Activated T-cell treated with anti-CD3 and anti-CD28 coated beads, Interleukin-2, amount 50 U/mL, for 1 hour (primary cell): ENCODE measurements around the gene INO80B.
"Not testable (repeated sequence)": the region's sequence is repeated elsewhere in the genome, so short reads cannot be mapped to it uniquely, and the experiment has no call there.

Source experiments
- DNase-seq: peaks from one replicate; pipeline ENCODE4 v3.0.0-alpha.2; 2020

Gene INO80B

DNA sequence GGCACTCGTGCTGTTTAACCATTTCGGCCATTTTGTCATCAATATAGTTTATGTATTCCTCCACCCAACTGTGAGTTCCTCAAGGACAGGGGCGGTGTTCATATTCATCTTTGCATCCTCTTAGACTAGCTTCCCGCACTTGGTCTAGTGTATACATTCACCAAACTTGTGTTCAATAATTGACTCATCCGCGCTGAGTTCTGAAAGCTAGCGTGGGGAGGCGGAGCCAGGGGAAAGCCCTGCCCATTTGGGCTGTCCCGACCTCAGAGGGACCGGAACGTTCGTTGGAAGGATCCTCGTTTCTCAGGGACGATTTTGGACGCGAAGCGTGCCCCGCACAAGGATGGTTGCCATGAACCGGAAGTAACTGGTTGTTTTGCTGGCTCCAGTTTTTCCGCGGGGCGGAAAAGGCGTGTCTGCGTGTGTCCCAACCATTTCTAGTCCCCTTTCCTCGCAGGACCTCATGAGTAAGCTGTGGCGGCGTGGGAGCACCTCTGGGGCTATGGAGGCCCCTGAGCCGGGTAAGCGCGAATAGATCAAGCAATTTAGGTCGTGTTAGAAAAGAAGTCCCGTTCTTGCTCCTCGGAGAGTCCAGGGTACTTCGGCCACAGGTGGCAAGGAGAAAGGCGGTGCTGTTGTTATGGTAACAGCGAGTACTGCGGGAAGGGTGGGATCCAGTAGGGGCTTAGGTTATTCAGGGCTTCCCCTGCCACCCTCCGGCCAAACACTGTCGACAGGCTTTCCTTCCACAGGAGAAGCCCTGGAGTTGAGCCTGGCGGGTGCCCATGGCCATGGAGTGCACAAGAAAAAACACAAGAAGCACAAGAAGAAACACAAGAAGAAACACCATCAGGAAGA is at the start of gene INO80B:
INO80B (plus strand) TSS at position 434 of the 858 bp plus-strand sequence; CDS start at position 464, 30 bp downstream.
- peak; percentile 99 for DNase-seq

DNA sequence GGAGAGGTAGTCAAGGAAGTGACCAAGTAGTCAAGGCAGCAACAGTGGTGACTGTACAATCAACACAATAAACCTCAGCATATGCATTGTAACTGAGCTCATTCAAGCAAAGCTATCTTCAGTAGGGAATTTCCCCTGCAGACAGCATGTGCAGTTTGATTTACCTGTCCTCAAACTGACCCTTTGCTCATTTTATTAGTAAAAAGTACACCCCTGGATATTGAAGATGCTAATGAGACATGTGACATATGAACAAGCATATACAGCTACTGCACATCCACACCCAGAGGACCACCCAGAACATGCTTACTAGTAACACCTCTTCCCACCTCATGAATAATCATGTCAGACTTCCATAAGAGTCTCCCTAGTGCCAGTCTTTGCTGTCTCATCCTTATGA is 48.9 kb upstream of the INO80B start:
- no peak for DNase-seq

DNA sequence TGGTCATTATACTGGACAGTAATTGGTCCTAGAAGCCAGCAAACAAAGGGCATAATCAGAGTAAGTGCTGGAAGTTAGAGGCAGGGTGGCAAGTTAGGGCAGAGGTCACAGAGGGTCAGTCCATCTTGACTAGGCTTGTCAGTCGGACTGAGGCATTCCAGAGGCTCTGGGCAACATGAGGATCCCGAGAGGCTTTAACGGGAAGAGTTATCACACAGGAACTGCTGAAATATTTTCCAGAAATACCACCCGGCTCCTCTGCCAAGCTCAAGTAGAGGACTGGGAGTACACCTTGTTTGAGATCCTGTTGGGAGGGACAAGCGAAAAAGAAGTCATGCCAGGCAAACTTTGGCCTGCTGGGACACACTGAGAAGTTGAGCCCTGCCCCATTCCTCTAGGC is 47.2 kb upstream of the INO80B start:
- no peak for DNase-seq

DNA sequence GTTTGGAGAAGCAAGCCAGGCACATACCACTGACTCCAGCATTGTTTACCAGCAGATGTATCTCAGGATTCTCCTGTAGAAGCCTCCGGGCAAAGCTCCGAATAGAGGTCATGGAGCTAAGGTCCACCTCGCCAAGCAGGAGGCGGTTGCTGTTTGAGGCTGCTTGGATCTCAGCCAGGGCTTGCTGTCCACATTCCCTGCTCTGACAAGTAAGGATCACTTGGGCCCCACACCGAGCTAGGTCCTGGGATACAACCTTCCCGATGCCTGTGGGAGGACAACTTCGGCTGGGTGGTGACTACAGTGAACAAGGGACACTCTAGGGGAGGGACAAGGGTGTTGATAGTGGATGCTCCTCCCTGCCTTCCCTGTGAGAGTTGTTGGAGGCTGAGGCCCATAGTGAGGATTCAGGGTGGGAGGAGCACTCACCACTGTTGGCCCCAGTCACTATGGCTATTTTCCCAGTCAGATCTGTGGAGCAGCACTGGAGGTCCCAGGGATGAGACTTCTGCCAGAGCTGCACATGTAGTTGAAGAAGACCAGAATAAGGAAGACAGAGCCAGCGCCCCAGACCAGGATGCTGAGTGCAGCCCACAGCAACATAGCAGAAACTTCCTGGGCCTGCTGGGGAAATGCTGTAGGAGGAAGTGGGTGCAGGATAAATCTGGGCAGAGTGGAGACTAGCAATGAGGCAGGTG is 41.7 kb upstream of the INO80B start:
- DNase-seq, result no peak

DNA sequence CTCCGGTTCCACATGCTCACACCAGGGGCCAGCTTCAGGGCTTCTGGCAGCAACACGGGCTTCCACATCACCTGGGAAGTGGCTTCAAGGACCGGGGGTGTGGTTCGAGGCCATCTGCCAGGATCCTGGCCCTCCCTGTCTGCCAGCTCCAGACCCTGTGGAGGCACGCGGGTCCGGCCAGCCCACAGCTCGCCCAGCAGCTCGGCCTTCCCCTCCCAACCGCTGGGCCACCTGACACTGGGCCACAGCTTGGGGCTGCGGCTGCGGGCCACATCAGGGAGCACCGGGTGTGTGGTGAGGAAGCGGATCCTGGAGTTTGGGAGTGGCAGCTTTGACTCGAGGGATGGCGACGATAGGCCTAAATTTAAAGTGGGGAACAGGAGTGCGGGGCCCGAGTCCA is 40.4 kb upstream of the INO80B start:
- no peak for DNase-seq

DNA sequence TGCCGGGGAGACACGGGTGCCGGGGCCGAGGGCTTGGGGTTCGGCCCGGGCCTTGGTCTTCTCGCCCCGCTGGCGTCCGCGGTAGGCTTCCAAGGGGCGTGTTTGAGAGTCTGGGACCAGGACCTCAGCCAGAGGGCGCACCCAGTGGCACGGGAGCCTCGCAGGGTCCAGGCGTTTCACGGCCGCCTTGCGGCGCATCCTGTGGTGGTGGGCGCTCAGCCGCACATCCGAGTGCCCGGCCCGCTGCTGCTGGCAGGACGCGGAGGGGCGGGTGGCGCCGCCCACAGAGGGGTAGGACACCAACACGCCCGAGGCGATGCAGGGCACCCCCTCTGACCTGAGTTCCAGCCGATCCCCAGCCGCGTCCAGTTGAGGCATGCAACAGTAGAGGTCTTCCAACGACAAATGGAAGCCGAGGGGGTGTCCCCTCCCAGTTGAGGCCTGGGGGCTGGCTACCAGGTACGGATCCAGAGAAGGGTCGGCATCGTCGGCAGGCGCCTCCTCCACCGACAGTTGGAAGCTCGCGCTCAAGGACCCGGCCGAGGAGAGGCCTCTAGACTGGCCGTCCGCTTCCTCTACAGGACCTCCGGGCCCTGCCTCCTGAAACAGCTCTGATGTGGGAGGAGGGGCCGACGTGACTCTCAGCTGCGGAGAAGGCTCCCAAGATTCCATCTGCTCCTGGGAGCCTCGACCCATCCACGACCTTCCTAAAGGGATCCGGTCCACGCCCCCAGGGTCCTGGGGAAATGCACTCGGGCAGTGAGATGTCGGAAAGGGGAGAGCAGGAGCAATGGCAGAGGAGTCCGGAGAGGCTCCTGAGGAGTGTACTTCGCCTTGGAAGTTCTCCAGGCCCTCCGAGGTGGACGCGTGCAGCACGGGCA is 39.8 kb upstream of the INO80B start:
- DNase-seq, result peak; percentile 49

DNA sequence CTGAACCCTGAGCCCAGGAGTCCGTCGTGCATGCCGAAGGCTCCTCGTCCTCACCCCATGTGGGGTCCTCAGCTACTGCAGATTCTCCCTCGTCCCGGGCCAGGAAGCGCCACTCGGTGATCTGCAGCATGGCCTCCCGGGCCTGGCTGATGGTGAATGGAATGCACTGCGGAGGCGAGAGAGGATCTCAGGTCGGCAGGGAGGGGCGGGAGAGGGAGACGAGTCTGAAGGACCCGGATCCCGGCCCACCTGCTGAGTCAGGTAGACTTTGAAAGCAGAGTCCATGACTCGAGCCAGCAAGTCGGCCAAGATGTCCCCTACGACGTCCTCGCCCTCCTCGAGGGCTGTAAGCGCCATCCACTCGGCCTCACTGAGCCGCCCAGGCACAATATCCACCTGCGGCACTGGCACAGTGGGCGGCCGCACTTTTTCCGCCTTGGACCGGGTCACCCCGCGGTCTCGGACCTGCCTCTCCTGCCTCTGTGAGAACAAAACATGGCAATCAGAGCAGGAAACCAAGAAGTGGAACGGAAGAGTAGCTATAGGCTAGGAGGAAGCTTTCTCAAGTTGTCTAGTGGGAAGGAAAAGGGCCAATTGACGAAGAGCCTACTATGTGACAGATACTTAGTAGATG is 39.0 kb upstream of the INO80B start:
- DNase-seq, result peak; percentile 35

DNA sequence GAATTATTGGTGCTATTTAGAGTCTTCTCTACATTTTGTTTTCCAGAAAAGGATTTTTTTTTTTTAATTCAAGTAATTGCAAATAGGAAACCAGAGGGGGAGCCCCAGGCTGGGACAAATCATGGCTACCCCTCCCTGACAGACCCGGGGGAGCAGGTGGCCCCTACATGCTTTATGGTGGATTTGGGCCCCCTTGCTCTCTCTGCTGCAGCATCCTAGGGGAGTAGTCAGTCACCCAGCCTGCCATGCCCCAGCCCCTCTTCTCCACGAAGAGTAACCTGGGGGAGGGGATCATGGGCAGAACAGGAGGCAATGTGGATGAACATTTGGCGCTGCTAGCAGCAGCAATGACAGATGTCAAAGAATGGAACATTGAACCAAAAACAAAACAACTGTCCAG is 38.1 kb upstream of the INO80B start:
- DNase-seq, result no peak

DNA sequence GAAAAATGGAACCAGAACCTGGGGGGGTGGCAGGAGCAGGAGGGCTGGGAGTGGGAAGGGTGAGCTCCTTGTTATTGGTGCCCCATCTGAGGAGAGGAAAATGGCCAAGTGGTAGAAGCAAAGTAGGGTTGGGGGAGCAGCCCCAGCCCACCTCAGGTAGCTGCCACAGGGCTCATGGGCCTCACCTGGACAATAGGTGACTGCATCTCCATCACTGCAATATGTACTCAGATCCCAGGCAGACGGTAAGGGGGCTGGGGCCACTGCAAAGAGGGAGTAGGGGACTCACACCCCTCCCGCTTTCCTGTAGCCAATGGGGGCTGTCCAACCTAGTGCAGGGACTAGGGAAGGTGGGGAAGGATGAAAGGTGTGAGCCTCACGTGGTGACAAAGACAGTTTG is 37.7 kb upstream of the INO80B start:
- DNase-seq, result no peak

DNA sequence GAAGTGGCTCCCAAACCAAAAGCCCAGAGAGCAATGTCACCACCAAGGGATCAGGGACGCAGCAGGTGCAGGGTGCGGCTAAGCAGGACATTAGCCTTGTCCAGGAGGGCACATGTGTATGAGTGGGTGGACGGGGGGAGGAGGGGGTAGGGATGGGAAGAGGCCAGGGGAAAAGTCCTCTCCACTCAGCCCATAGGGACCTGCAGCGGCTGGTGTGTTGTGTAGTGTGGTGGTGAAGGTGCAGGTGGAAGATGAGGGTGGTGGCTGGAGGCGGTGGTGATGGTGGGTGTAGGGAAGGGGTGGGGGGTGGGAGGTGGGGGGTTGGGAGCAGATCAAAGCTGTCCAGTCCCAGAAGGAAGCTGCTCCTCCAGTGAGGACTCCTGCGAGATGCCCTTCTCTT is 37.1 kb upstream of the INO80B start:
- no peak for DNase-seq

DNA sequence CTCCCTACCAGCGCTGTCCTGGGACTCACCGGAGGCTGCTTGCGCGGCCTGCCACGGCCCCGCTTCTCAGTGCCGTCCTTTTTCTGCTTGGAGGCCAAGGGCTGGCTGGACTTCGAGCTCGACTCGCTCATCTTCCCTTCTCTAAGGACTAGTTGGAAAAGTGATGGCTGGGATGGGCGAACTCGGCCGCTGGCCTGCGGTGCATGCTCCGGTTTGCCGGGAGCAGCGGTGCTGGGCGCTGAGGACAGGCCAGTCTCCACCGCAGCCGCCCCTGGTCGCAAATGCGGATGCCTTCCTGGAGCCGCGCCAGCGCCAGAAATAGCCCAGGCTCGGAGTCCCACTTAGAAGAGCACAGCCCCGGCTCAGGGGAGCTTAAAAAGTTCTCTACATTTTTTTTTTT is 36.6 kb upstream of the INO80B start:
- no peak for DNase-seq

DNA sequence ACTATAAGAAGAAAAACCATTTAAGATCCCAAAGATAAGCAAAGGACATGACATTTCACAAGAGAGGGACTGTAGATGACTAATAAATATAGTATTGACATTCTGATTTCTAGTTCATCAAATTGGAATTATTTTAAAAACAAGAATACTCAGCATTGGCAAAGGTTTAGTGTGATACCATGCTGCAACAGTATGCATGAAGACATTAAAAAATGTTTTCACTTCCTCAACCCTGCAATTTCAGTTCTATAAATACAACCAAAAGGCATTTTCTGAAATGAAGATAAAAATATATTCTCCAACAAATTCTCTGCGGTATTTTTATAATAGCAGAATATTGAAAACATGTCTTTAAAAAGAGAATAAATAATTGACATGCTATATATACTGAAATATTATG is 35.5 kb upstream of the INO80B start:
- DNase-seq, result no peak

DNA sequence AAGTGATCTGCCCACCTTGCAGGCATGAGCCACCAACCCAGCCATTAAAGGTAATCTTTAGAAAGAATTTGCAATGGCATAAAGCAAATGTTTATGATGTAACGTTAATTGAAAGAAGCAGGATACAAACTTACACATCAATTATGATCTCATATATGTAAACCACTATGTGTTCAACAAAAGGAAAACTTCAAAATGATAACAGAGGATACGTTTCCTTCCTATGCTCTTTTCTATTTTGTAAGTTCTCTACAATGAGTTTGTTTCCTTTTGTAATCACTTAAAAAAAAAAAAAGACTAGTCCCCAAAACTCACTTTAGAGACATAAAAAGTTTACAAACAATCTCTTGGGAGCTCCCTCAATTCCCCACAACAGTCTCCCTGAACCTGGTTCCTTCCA is 34.9 kb upstream of the INO80B start:
- no peak for DNase-seq

DNA sequence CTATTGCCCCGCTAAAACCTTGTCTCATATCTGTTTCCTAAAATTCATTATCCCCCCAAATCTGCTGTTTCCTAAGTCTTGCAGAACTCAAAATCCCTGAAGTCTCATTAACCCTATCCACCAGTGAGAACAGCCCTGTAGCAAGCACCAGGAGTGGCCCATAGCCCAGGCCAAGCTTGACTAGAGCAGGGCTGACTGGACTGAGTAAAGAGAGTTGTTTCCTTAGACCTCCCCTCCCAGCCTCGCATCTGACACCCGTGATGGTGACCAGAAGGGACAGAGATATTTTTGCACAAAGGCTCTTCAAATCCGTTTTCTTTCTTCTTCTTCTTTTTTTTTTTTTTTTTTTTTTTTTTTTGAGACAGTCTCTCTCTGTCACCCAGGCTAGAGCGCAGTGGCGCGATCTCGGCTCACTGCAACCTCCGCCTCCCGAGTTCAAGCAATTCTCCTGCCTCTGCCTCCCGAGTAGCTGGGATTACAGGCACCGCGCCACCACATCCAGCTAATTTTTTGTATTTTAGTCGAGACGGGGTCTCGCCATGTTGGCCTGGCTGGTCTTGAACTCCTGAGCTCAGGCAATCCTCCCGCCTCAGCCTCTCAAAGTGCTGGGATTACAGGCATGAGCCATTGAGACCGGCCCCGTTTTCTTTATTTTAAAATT is 34.3 kb upstream of the INO80B start:
- DNase-seq, result not testable (repeated sequence)

DNA sequence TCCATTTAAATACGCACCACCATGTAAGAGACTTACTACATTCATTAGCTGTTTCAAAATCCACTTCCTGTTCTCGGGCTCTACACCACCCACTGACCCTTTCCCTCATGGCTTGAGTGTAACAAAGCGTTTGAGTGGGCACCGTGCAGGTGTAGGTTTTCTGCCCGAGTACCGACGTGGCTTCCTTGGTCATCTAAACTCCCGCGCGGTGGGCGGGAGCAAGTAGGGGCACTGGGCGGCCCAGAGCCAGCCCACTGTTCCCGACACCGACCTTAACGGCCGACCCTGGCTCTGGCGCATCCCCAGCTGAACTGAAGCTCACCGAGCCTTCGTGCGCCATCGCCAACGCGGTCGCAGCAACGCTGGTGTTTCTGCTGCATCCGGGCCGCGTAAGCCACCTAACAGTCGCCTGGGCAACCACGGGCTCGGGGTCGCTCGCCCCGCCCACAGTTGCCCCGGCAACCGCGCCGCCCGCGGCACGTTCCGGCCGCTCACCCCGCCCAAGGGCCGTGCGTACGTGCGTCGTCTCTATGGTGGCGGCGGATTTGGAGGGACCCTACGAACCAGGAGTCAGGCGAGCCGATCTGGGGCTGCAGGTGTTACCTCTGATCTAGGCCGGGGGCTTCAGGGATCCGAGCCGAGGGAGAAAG is 33.5 kb upstream of the INO80B start, which contains the start of the genes C2orf81 and WDR54:
C2orf81 (minus strand) TSS at position 399 of the 650 bp plus-strand sequence; CDS start at position 340, 59 bp downstream.
WDR54 (plus strand) TSS at position 510 of the 650 bp plus-strand sequence. CDS start 424 bp downstream, outside the sequence.
- peak; percentile 94 for DNase-seq

DNA sequence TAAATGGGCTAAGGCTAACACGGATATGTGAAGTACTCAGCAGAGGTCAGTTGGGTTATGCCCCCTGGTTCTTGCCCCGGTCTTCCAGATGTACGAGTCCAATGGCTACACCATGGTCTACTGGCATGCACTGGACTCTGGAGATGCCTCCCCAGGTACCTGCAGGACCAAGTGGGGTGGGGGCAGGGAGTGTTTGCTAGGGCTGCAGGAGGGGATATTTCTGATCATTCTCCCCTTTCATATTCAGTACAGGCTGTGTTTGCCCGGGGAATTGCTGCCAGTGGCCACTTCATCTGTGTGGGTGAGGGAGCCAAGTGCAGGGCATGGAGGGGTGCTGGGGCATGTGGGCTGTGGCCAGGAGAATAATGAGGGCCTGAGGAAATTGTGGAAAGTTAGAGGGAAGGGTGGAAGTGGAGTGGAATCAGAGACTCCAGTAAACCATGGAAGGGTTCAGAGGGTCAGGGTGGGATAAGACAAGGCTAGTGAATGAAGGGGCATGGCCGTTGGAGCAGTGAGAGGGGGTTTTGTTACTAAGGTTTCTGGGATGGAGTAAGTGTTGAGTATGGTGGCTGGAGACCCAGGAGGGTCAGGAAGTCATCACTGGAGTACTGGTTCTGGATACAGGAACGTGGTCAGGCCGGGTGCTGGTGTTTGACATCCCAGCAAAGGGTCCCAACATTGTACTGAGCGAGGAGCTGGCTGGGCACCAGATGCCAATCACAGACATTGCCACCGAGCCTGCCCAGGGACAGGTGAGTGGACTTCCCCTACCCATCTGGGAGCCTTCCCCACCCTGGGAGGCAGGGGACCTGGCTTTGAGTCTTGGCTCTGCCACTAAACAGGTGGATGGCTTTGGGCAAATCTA is 31.4 kb upstream of the INO80B start:
- DNase-seq, result no peak

DNA sequence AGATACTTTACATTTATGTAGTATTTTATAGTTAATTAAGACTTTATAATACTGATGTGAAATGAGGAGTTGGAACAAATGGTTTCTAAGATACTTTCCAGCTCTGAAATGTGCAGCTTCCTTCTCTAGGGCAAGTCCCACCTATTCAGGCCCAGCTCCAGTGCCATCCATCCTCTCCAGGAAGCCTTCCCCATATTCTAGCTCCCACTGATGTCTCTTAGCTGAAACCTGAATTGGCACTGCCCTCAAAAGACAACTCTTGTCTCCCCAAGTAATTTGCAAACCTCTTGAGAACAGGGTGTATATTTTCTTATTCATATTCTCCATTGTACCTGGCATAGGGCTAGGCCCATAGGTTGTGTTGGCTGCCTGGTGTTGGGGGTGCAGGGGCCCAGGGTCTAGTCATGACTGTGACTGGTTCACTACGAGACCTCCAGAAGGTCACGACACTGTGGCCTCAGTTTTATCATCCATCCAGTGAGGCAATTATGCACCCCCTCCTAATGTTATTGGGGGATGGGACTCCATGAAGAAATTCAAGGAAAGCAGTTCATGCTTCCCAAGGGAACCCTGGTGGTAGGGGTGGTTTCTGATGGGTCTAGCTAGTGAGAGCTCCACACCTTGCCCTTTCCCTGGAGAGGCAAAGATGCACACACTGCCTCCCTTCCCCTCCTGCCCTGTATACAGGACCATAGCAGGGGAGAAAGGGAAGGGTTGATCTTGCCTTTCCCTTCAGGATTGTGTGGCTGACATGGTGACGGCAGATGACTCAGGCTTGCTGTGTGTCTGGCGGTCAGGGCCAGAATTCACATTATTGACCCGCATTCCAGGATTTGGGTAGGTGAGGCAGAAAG is 30.5 kb upstream of the INO80B start:
- DNase-seq, result no peak

DNA sequence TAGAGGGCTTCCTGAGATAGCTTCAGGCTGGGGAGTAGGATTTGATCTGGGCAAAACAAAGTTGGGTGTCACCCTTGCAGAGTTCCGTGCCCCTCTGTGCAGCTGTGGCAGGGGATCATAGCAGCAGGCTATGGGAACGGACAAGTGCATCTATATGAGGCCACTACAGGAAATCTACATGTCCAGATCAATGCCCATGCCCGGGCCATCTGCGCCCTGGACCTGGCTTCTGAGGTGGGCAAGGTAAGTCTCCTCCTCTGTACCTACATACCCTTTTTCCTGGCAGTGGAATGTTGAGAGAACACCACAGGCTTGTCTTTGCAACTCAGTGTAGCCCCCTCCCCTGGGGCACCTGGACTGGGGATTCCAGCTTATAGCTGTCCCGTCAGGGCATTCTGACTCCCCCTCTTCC is 29.9 kb upstream of the INO80B start:
- DNase-seq, result no peak

DNA sequence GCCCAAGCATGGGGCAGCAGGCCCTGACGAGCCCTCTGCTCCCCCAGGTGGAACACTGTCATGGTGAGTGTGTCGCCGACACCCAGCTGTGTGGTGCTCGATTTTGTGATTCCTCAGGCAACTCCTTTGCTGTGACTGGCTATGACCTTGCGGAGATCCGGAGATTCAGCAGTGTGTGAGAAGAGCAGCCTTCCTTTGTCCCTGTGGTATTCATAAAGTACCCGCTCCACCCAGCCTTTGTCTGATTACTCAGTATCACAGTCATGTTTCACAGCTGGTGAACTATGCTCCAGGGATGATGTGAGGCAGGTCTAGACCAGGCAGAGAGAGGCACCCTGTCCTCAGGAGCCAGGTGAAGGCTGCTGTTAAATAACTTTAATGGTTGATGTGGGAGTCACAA is 29.4 kb upstream of the INO80B start:
- DNase-seq, result no peak
